Choroid plexus epithelial cell (primary cell): ENCODE results near the gene CRACR2A.

Experiments
- DNase-seq: peaks from one replicate; pipeline ENCODE4 v3.0.0-alpha.2; 2010; ENCODE audit warnings: low read depth
- H3K4me3 ChIP-seq: 2 replicates; pipeline ENCODE4 v1.5.1; 2011; ENCODE audit warnings: low read depth, mild to moderate bottlenecking, control low read depth, low read length, moderate library complexity
- TF ChIP-seq, protein P1 (sequence below): conservative IDR thresholded peaks from 2 replicates; pipeline ENCODE4 v1.5.1; 2011; ENCODE audit warnings: low read depth, mild to moderate bottlenecking, control low read depth, inconsistent platforms, low read length, moderate library complexity

Gene CRACR2A

DNA sequence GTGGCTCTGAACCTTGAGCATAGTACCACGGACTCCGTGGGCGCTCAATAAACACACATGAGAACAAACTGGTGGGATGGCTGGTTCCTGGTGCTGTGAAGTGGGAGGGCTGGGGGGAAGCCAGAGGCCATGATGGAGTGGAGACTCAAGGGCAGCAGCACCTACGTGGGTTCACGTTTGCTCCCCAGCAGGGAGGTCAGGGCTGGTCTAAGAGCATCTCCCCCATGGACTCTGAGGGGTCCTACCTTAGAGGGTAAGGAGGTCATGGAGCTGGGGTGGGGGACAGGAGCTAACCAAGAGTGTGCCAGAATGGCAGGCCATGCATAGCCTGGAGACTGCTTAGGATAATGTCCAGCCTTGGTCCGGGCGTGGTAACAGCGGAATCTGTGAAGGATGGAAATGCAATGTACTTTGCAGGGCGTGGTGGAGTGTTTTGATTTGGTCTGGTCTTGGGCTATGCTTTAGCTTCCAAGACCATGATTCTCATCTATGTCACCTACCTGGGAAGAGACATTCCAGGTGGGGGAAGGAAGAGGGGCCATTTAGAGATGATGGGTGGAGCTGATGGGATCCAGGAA lies 158.9 kb downstream of the CRACR2A start:
- no peak for DNase-seq
- TF ChIP-seq, protein P1, sequence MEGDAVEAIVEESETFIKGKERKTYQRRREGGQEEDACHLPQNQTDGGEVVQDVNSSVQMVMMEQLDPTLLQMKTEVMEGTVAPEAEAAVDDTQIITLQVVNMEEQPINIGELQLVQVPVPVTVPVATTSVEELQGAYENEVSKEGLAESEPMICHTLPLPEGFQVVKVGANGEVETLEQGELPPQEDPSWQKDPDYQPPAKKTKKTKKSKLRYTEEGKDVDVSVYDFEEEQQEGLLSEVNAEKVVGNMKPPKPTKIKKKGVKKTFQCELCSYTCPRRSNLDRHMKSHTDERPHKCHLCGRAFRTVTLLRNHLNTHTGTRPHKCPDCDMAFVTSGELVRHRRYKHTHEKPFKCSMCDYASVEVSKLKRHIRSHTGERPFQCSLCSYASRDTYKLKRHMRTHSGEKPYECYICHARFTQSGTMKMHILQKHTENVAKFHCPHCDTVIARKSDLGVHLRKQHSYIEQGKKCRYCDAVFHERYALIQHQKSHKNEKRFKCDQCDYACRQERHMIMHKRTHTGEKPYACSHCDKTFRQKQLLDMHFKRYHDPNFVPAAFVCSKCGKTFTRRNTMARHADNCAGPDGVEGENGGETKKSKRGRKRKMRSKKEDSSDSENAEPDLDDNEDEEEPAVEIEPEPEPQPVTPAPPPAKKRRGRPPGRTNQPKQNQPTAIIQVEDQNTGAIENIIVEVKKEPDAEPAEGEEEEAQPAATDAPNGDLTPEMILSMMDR, result no peak
- no peak overlapping the region for H3K4me3 ChIP-seq

DNA sequence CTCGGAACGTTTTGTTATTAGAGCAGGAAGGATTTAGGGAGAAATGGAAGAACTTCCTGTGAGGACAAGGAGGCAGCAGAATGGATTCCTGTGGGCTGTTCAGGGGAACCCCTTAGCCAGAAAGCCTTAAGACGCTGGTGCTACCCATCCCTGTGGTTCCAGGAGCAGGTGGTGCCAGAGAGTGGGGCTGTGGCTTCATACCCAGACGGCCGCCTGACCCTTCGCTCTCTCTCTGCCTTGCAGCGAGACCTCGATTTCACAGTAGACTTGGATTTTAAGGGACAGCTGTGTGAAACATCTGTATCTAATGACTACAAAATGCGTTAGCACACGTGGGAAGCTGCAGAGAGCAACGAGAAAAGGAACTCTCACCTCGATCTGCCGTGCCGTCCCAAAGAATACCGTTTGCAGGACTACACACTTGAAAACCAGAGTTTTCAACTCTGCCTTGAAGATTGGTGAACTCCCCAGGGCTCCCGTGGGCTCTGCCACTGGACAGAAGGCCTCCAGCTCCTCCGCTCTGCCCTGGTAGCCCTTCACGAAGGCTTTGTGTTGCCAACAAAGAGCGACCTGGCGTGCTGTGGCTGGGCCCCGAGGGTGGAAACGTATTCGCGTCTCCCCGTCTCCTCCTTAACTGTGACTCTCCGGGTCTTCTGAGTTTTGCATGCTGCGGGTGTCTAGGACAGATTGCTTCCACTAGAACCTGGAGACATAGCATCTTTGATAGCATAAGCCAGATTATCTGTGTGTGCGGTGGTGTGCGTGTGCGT lies 159.9 kb downstream of the CRACR2A start:
- no peak for DNase-seq
- TF ChIP-seq, protein P1, result no peak
- H3K4me3 ChIP-seq, result no peak overlapping the region

DNA sequence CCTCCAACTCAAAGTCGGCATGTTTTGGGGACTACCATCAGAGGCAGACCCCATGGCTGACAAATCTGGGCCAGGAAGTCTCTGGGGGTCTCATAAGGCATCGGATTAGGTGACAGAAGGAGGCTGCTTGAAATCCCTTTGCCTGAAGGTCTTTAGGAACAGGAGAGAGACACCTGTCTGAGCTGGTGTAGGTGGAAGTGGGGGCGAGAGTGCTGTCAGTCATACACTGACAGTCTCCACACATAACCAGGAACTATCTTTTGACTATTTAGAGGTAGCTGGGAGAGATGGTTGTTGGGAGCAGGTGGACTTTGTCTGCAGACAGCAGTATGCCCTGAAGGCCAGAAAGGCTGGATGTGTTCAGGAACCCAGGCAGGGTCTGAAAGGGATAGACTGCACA lies 163.2 kb downstream of the CRACR2A start:
- TF ChIP-seq, protein P1, result no peak

DNA sequence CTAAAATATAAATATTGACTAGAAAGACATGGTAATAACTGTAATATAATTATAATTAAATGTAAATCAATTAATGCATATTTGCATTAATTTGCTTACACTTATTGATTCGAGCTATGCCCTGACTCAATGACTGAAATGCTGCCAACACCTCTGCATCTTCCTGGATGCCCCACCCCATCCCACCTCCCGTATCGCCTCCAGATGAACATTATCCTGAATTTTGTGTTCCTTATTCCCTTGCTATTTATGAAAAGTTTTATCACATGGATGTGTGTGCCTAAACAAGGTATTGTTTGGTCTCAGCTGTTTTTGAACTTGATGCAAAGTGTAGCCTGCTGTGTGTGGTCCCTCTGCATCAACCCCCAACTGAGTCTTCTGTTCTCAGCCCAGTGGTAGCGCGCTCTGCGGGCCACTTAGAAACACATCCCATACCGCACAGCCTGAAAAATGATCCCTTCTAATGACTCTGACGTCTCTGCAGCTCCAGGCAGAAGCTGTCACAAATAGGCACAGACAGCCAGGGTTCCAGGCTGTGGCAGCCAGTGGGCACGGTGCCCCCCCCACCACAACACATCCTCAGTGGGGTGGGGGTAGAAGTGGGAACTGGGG lies 165.4 kb downstream of the CRACR2A start:
- TF ChIP-seq, protein P1, result no peak

More for the DNA sequence above, 163.2 kb downstream of the CRACR2A start:
- H3K4me3 ChIP-seq, result no peak overlapping the region
- no peak for DNase-seq

DNA sequence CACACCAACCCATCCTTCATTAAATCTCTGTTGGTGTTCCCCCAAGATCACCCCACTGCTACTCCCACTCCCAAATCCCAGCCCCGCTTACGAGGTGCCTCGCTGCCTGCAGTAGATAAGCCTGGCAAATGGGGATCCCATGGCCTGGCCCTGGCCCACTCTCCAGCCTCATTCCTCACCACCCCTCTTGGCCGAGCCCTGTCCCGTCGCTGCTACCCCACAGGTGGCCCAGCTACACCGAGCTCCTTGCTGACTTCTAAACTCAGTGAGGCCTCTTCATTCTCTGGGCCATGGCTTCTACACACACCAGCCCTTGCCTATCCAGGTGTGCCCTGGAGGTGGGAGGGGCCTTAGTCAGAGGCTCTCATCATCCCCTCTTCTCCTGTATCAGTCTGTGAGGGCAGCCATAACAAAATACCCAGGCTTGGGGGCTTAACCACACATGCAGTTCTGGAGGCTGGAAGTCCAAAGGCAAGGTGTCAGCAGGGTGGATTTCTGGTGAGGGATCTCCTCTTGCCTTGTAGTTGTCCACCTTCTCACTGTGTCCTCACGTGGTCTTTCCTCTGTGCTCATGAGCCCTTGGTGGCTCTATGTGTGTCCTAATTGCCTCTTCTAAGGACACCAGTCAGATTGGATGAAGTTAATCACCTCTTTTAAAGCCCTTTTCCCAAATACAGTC lies 169.1 kb downstream of the CRACR2A start:
- no peak overlapping the region for H3K4me3 ChIP-seq
- TF ChIP-seq, protein P1, result no peak
- no peak for DNase-seq

More for the DNA sequence above, 165.4 kb downstream of the CRACR2A start:
- H3K4me3 ChIP-seq, result no peak overlapping the region
- no peak for DNase-seq

DNA sequence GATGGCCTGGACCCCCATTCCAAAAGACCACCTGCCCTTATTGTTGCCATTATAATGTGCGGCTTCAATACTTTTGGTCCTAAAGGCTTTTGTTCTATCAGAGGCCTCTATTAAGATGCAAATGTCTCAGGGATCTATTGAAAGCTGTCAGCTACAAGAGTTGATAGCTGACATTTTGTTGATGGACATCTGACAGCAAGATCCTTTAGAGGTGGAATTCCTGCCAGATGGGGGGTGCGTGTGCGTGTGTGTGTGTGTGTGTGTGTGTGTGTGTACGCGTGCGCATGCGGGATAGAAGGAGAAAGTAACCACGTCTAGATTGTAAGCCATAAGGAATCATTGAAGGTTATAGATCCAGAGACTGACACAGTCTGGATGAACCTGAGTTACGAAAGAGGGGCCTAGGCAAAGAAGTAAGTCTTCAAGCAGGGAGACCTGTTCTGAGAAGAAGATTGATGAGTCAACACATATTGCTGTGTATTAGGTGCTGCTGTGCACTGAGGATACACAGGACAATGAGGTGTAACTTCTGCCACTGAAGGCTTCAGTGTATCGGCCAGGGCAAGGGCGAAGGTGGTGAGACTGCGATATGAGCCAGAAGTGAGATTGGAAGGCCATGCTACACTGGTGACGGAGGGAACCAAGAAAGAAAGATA lies 172.7 kb downstream of the CRACR2A start:
- TF ChIP-seq, protein P1, result no peak
- no peak overlapping the region for H3K4me3 ChIP-seq
- no peak for DNase-seq
